DND-41 (cell line): Measurements from ENCODE around the gene GINM1.

Experiments
- CTCF ChIP-seq: IDR thresholded peaks from 2 replicates; pipeline ENCODE4 v1.5.1; 2012; ENCODE audit warnings: borderline replicate concordance, low read length, moderate library complexity, mild to moderate bottlenecking; ENCODE audit not compliant: poor library complexity, severe bottlenecking; ENCODE audit errors: extremely low read depth
- EZH2 ChIP-seq: IDR thresholded peaks from 3 replicates; pipeline ENCODE4 v1.6.1; 2012; ENCODE audit warnings: borderline replicate concordance, low read depth, mild to moderate bottlenecking, moderate library complexity, low read length, inconsistent platforms; ENCODE audit not compliant: severe bottlenecking

GRCh38 chr6:149608381-149608982 is 42.3 kb downstream of the GINM1 start:
- TF ChIP-seq CTCF = no peak
- no peak for TF ChIP-seq EZH2
